Measurements from ENCODE around the gene SORBS2. TPM values are rescaled to one million over a fixed set of nuclear protein-coding genes. Genes with fewer than 3 reads are reported as not detected.

SORBS2 gene
- total RNA-seq, 1 experiment from 2014 or later: 8.4 TPM

GRCh38 chr4:185567381-185568376, 244.3 kb downstream of the SORBS2 start:
- Histone ChIP-seq H3K27ac (ENCODE audit: low read length) (no peak overlapping the region), H3K4me1 (ENCODE audit: control insufficient read depth, insufficient read depth, low read length) (no peaks in the 10 kb centered on the region), H3K9me3 (ENCODE audit: control insufficient read depth, insufficient read depth, low read depth, low read length) (no peaks in the 10 kb centered on the region), H3K27me3 (ENCODE audit: control insufficient read depth, insufficient read depth, low read length) (no peaks in the 10 kb centered on the region), H3K4me3 (ENCODE audit: low read depth in 2 of 2, low read length in 2 of 2) (no peak overlapping the region), H3K36me3 (ENCODE audit: control insufficient read depth, insufficient read depth, low read length) (no peaks in the 10 kb centered on the region)
- ATAC-seq: no peak
- ChIA-PET CTCF (no interaction called here), POLR2A (interaction anchor here (0.7 kb wide), 1 partner anchor 398 kb away, joined by 10 read pairs; no protein-coding TSS in a partner anchor)
- no peak for DNase-seq (ENCODE audit: low read depth, low spot score)
- in situ Hi-C loops (cut with HindIII; ENCODE audit: low pct_unique_long_range_greater_than_20kb, low sequenced_read_pairs): no loop called here
- no TSS peak for BruUV-seq (replicated peaks)
- TF ChIP-seq TCF7L2 (IDR thresholded peaks at IDR 0.05; ENCODE audit: low read depth, low read length): no peak
- no peak for TF ChIP-seq POLR2AphosphoS5 (IDR thresholded peaks at IDR 0.05; ENCODE audit: low read depth, low read length)
- intact Hi-C loops (cut with micrococcal nuclease; ENCODE audit: unreplicated experiment): no loop called here

GRCh38 chr4:185566972-185567371, 245.0 kb downstream of the SORBS2 start:
- Histone ChIP-seq H3K27me3 (ENCODE audit: control insufficient read depth, insufficient read depth, low read length) (no peaks in the 10 kb centered on the region), H3K9me3 (ENCODE audit: control insufficient read depth, insufficient read depth, low read depth, low read length) (no peaks in the 10 kb centered on the region), H3K27ac (ENCODE audit: low read length) (no peak overlapping the region), H3K36me3 (ENCODE audit: control insufficient read depth, insufficient read depth, low read length) (no peaks in the 10 kb centered on the region), H3K4me1 (ENCODE audit: control insufficient read depth, insufficient read depth, low read length) (no peaks in the 10 kb centered on the region), H3K4me3 (ENCODE audit: low read depth in 2 of 2, low read length in 2 of 2) (no peak overlapping the region)
- in situ Hi-C loops (cut with HindIII; ENCODE audit: low pct_unique_long_range_greater_than_20kb, low sequenced_read_pairs) (no loop called here), intact Hi-C loops (cut with micrococcal nuclease; ENCODE audit: unreplicated experiment) (no loop called here)
- ChIA-PET POLR2A (interaction anchor here (0.7 kb wide), 1 partner anchor 399 kb away, joined by 10 read pairs; no protein-coding TSS in a partner anchor), CTCF (no interaction called here)
- ATAC-seq (no peak), DNase-seq (ENCODE audit: low read depth, low spot score) (no peak)
- TF ChIP-seq TCF7L2 (IDR thresholded peaks at IDR 0.05; ENCODE audit: low read depth, low read length) (no peak), CTCF (IDR thresholded peaks at IDR 0.05) (no peak)
- no TSS peak for BruUV-seq (replicated peaks)

GRCh38 chr4:185566425-185566824, 245.6 kb downstream of the SORBS2 start:
- no TSS peak for BruUV-seq (replicated peaks)
- ATAC-seq: no peak

More at GRCh38 chr4:185566425-185566824, 245.6 kb downstream of the SORBS2 start:
- Histone ChIP-seq H3K4me1 (ENCODE audit: control insufficient read depth, insufficient read depth, low read length) (no peaks in the 10 kb centered on the region), H3K27me3 (ENCODE audit: control insufficient read depth, insufficient read depth, low read length) (no peaks in the 10 kb centered on the region), H3K9me3 (ENCODE audit: control insufficient read depth, insufficient read depth, low read depth, low read length) (no peaks in the 10 kb centered on the region), H3K36me3 (ENCODE audit: control insufficient read depth, insufficient read depth, low read length) (no peaks in the 10 kb centered on the region), H3K4me3 (ENCODE audit: low read depth in 2 of 2, low read length in 2 of 2) (no peak overlapping the region), H3K27ac (ENCODE audit: low read length) (no peak overlapping the region)
- ChIA-PET CTCF (no interaction called here), POLR2A (no interaction called here)
- in situ Hi-C loops (cut with HindIII; ENCODE audit: low pct_unique_long_range_greater_than_20kb, low sequenced_read_pairs) (no loop called here), intact Hi-C loops (cut with micrococcal nuclease; ENCODE audit: unreplicated experiment) (no loop called here)
- TF ChIP-seq CTCF (IDR thresholded peaks at IDR 0.05): no peak
- TF ChIP-seq SIN3A (IDR thresholded peaks at IDR 0.05; ENCODE audit: borderline replicate concordance, insufficient read depth, low read depth, low read length): no peak
- TF ChIP-seq POLR2AphosphoS5 (IDR thresholded peaks at IDR 0.05; ENCODE audit: low read depth, low read length): no peak
- TF ChIP-seq REST (IDR thresholded peaks at IDR 0.05; ENCODE audit: insufficient read depth in 1 of 2, low read depth in 2 of 2, low read length in 1 of 2): no peak
- no peak for TF ChIP-seq TCF7L2 (IDR thresholded peaks at IDR 0.05; ENCODE audit: low read depth, low read length)
- no peak for DNase-seq (ENCODE audit: low read depth, low spot score)
